Measurements from ENCODE around the gene ZNF408.
"Not testable (repeated sequence)": the region's sequence is repeated elsewhere in the genome, so short reads cannot be mapped to it uniquely, and the experiment has no call there.

The ZNF408 gene

DNA sequence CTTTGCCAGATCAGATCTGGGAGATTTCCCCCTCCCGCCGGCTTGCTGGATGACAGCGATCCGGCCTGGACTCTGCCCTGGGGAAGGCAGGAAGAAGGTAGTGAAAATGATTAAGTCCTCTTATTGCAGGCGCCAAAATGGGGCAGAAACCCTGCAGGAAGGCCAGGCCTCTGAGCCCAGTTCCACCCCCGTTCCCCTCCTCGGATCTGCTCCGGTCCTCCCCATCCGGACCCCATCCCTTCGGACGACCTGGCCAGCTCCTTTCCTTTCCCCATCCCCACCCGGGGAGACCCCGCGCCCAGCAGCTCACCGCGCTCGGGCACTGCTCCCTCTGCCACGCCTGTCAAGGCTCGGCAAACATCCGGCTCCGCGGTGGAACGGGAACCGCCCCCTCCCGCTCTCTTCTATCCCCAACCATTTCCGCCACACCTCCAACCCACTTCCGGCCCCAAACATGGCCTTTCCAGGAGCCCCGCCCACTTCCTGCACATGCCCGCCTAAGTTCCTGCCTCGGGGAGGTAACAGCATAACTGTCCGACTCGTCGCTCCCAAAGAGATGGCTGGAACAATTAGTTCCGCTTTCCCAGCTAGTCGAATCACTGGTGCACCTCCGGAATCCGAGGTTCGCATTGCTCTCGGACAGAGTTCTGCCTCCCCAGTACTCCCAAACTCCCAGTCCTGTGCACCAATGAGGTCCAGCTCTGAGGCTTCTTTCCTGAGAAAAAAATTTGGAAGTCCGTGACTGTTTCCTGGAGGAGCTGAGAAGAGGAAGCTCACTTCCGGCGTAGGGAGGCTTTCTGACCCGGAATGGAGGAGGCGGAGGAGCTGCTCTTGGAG is at the start of gene ZNF408, which contains the start of gene ARHGAP1:
TSS of gene ZNF408 (plus strand) at position 791 of the 837 bp plus-strand sequence. CDS start at position 808, 17 bp downstream.
TSS of gene ARHGAP1 (minus strand) at position 379 of the 837 bp plus-strand sequence. CDS start 4,512 bp downstream, outside the sequence.
- DNase-seq (ENCODE audit: low read depth): peak; percentile 98

DNA sequence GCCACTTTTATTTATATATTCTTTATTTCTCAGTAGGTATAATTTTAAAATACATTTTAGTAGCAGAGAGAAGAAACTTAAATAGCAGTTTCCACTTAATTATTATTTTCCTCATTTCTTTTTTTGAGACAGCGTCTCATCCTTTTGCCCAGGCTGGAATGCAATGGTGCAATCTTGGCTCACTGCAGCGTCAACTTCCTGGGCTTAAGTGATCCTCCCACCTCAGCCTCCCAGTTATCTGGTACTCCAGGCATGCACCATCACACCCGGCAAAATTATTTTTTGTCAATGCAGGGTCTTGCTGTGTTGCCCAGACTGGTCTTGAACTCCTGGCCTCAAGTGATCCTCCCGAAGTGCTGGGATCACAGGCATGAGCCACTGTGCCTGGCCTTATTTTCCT is 45.2 kb upstream of the ZNF408 start:
- DNase-seq (ENCODE audit: low read depth): no peak

DNA sequence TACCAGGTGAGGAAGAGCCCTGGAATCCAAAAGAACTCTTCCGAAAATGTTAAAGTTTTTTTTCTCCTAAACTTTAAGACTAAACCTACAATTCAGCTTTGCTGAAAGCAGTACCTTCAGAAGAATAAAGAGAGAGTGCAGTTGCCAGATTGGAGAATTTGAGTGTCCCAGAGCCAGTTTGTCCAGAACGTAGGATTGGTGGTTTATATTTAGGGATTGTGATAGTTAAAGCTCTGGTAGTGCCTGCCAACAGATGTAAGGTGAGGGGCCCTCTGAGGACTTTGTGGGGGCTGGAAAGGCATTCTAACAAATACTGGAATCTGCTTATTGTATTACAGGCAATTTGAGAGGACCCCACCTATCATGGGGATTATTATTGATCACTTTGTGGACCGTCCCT is 43.6 kb upstream of the ZNF408 start:
- no peak for DNase-seq (ENCODE audit: low read depth)

DNA sequence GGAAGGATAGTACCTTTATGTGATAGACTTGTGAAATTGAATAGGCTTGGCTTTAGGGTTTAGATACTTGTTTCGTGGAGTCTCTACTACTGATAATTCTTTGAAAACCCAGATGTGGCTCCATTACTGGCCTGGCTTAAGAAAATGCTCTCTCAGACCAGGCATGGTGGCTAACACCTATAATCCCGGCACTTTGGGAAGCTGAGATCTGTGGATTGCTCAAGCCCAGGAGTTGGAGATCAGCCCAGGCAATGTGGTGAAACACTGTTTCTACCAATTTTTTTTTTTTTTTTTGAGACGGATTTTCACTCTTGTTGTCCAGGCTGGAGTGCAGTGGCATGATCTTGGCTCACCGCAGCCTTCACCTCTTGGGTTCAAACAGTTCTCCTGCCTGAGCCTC is 42.6 kb upstream of the ZNF408 start:
- no peak for DNase-seq (ENCODE audit: low read depth)

DNA sequence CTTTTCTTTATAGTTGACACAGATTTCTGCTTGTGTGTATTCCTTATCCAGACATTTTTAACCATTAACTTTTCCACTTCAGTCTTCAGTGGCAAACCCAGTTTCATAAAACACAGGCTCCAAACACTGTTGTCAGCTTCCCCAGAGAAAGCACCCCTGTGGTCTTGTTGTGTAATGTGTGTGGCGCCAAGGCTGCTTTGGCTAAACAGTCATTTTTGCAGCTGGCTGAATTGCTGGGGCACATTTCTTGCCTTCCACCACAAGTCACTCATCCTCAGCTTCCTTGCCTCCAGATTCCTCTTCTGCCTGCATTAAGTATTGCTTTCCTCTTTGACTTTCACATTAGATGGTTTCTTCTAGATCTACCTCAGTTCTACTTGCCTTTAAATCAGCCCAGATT is 40.9 kb upstream of the ZNF408 start:
- no peak for DNase-seq (ENCODE audit: low read depth)

DNA sequence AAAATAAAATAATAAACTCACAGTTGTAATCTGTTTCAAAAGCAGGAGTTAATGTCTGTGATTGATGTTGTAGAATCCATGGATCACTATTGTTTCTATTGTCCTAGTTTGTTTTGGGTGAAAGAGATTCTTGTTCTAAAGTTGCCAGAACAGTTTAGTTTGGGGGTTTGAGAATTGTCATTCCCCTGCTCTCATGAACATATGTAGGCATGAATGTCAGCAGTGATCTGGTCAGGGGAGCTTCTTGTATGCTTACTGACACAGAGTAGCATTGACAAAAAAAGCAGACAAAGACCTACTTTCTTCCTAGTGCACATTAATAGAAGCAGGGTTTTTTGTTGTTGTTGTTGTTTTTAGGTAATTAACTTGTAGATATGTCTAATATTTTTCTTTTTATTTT is 39.0 kb upstream of the ZNF408 start:
- no peak for DNase-seq (ENCODE audit: low read depth)

DNA sequence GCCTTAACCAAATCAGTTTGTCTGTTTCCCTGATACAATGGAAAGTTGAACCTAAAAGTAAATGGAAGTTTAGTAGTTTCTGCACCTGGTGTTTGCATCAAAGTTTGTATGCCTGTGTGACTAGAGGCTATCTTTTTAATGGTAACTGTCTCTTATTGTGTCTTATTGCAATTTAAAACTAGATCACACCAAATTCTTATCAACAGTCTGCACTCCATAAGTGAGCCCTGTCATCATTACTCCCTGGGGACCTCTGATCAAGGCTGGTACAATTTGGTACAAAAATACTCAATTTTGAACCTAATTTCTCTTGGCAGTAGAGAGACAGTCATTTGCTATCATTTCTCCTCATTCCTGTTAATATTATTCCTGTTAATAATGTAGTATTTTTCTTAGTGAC is 38.5 kb upstream of the ZNF408 start:
- no peak for DNase-seq (ENCODE audit: low read depth)

DNA sequence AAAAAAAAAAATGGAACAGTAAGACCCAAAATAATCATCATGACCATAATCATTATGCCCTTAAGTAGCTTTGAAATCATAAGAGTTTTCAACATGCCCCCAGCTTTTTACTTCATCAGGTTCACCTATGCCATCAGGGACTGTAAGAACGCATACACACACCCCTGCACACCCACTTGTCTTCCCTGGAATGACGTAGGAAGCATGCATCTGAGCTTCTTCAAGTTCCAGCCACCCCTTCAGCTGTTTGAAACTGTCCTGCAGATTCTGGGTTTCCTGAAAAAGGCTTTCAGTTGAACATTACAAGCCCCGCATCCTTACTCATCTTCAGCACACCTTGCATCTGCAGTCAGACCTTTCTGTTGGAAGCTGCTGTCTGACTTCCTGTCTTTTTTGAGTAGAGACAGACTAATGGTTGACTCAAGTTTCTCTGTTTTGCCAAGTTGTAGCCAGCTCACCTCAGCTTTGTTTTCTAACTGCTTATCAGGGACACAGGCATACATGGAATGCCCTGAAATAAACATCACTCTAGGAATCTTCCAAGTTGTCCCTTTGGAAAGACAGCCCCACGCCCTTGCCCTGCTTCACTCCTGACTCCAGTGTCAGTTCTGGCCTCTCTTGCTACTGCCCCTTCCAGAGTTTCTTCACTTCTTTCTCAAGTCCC is 37.4 kb upstream of the ZNF408 start:
- DNase-seq (ENCODE audit: low read depth): no peak

DNA sequence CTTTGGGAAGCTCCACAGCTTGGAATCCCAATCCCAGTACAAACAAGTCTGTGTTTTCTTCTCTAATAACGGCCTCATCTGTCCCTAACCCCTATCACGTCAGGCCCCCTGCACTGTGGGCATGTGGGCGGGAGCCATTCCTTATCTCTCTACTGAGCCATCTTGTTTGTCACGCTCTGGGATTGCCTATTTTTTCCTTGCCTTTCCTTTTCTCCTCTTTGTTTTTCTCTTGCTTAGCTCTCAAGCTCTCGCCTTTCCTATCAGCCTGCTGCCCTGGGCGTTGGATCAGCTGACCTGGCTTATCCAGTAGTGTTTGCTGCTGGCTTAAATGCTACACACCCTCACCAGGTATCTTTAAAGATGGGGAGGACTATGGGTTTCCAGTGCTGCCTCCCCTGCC is 36.2 kb upstream of the ZNF408 start:
- no peak for DNase-seq (ENCODE audit: low read depth)

DNA sequence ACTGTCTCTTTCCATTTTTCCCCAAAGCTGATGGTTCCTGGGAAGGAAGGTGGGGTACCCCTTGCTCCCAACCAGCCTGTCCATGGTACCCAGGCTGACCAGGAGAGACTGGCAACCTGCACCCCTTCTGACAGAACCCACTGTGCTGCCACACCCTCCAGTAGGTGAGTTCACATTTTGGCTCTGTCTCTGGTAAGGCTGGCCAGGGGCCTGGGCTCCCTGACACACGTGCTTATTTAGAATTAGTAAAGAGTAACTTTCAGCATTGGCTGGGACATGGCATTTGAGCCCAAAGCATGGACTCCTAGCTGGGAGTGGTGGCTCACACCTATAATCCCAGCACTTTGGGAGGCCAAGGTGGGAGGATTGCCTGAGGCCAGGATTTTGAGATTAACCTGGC is 35.5 kb upstream of the ZNF408 start:
- DNase-seq (ENCODE audit: low read depth): no peak

DNA sequence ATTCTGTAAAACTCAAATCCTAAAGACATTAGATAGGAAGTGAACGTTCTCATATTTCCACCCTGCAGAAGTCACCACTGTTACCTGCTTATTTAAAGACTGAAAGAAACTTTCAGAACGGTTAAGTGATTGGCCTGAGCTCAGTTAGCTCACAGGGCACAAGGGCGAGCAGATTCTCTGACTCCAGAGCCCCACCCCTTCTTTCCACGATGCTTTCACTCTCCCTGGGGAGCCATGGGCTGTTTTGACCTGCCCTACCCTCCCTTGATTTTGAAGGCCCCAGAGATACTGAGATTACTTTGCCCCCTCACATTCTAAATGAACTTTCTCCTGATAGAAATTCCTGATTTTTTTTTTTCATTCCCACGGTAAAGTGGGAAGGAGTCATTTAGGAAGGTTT is 34.3 kb upstream of the ZNF408 start:
- no peak for DNase-seq (ENCODE audit: low read depth)

DNA sequence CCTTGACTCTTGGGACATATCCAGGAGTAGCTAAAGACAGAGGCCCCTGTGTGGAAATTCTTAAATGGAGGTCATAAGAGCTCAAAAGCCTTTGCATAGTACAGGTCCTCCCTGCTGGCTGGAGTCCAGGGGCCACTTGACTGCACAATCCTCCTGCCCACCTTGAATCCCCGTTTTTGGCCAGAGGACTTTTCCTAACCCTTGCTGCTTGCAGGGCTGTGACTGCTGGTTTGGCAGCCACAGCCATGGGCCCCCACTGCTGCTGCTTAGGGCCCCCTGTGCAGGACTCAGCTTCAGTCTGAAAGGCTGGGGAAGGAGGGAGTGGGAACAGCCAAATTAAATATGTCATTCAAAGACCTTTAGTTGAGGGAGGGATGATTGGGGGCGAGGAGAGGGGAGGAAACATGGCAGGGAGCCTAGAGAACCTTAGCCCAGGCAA is 33.8 kb upstream of the ZNF408 start:
- no peak for DNase-seq (ENCODE audit: low read depth)

DNA sequence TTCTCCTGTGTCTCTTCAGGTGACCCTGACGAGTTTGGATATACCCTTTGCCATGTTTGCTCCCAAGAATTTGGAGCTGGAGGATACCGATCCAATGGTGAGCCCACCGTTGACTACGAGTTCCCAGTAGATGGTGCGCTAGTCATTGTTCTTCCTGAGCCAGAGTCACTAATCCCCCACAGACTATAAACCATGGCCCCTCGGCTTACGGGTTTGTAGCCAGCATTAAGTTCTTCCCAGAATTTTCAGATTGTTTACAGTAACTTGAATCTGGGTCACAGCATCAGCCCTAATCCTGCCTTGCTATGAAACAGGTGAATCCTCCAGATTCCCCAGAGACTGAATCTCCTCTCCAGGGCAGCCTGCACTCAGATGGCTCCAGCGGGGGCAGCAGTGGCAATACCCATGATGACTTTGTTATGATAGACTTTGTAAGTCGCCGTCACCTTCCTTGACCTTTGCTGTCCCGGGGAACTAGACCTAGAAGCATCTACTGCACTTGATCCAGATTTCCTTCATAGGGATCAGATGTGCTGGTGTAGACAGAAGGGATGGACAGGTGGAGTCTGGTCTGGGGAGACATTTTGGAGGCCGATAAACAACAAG is 32.2 kb upstream of the ZNF408 start:
- DNase-seq (ENCODE audit: low read depth): no peak

DNA sequence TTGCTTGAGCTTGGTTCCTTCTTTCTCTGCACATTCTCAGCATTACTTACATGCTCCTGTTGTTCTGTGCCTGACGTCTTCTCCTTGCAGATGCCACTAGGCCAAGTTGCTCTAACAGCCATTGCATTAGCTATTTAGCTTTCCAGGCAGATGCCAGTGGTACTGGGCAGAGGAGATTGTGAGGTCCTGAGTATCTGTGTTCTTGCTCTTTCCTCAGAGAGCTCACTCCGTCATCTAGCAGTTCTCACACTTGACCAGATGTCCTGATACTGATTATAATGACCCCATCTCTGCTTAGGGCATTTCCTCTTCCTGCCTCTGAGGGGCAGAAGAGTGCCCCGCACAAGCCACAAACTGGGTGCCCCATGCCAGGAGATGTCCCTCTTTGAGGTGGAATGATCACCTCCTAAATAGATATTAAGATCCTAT is 31.1 kb upstream of the ZNF408 start:
- DNase-seq (ENCODE audit: low read depth): no peak

DNA sequence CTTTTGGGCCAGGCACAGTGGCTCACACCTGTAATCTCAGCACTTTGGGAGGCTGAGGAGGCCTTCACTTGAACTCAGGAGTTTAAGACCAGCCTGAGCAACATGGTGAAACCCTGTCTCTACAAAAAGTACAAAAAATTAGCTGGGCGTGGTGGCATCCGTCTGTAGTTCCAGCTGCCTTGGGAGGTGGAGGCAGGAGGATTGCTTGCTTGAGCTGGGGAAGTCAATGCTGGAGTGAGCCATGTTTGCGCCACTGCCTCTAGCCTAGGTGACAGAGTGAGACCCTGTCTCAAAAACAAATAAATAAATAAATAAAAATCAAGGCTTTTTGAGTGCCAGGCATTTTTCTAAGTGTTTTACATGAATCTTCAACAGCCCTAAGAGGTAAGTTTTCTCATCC is 30.3 kb upstream of the ZNF408 start:
- not testable (repeated sequence) for DNase-seq (ENCODE audit: low read depth)

DNA sequence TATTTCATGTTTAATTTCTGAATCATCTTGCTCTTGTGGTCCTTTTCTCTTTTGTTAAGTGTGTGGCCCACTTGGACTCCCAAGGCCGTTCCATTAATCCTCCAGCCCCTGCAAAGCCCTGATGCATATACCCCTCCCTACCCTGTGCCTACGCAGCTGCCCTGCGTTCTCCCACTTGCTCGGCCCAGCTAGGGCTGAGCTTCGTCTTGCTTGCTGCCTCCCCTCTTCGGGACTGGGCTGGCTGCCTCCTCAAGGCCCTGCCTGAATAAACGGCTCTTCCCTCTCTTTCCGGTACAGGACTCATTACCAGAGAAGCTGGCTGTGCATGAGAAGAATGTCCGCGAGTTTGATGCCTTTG is 28.9 kb upstream of the ZNF408 start:
- no peak for DNase-seq (ENCODE audit: low read depth)

DNA sequence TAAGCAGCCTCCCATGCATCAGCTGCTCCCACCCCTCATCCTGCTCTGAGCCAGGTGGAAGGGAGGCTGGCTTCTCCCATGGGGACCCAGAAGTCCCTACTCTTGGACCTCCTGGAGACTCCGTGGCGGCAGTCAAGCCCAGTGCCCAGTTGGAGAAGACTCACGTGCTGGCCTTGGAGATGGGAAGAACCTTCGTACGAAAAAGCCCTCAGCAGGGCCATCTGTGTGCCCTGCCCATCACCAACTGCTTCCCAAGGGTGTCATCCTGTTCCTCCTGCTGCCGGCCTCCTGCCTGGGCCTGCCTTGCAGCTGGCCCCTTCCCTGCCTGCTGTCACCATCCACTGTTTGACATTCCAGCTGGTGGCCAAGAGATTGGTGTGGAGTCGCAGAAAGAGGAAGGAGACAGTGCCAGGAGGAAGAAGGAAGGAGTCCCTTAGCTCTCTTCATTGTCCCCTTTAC is 28.4 kb upstream of the ZNF408 start:
- DNase-seq (ENCODE audit: low read depth): no peak

DNA sequence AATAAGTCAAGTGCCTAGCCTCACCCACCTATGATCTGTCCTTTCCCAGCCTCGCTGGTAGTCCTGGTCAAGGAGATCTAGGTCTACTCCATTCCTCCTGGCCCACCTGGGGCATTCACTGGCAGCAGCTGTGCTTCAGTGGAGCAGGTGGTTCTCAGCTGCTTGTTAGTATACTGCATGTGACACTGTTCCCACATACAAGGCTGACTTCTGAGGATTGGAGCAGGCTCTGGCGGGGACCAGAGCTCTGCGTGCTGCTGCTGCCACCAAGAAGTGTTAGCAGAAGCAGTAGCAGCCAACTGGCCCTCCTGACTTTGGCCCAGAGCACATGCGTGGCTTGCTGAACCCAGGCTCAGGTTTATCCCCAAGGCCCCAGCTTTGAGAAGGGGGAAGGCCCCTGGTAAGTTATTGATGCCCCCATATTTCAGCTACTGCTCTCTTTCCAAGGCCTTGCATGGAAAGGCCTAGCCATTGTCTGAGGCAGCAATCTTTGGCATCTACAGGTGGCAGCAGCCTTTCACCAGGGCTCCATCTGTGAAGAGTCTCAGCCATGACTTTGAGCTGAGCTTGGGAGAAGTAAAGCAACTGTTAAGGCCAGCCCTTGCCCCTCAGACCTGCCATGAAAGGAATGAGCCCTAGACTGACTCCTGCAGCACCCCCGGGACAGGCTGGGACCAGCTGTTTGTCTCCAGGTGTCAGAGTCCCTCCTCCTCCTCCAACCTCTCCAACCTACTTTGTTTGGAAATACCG is 26.9 kb upstream of the ZNF408 start:
- no peak for DNase-seq (ENCODE audit: low read depth)

DNA sequence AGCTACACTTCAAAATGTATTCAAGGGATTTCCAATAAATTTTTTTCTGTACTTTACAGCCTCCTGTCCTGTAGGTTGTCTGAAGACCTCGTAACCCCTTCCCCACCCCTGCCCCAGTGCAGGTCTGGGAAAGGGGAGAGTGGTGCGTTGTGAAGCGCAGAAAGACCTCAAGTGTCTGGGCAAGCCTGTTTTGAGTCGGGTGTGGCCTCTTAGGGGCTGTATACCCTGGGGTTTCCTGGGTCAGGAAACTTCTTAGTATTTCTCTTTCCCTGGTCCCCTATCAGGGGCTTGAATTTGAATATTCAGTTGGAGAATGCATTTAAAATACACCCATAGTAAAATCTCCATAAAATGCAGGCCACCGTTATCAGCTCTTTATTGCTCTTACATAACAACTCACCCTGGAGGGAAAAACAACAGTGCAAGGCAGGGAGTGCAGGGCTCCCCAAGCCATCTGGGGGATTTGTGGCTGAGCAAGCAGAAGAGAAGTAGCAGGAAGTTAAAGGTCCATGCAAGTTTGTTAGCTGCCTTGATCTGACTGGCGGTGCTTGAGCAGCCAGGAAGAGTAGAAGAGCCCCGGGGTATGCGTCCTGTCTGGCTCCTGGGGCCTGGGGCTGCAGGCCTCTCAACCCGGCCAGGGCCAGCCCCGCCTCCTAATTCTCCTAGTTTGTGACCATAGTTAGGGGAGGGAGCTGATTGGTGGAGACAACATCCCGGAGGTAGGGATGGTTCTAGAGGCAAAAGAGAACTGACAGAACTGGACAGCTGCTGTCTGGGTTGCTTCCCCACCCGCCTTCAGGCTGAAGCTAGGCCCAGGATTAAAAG is 26.2 kb upstream of the ZNF408 start:
- no peak for DNase-seq (ENCODE audit: low read depth)

DNA sequence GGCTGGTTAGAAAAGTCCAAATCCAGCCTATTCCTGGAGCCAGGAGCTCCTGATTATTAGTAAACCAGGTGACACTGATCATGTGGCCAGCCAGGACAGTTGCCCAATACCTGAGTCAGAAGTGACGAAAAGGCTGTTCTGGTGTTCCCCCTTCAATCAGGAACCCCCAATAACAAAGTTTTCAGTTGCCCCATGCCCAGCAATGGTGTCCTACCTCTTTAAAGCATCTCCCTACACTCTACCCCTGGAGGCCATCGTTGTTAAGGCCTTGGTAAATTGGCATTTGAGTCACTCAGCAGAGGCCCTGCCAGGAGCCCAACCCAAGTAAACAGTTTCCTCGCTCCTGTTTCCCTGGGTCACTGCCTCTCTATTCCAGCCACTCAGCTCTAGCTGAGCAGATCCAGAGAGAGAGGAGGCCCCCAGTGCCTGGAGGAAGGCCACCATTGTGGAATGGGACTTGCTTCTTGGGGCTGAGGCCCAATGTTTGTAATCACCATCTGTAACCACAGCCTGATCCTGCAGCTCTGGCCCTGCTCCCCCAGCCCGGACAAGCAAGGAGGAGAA is 25.5 kb upstream of the ZNF408 start:
- no peak for DNase-seq (ENCODE audit: low read depth)

DNA sequence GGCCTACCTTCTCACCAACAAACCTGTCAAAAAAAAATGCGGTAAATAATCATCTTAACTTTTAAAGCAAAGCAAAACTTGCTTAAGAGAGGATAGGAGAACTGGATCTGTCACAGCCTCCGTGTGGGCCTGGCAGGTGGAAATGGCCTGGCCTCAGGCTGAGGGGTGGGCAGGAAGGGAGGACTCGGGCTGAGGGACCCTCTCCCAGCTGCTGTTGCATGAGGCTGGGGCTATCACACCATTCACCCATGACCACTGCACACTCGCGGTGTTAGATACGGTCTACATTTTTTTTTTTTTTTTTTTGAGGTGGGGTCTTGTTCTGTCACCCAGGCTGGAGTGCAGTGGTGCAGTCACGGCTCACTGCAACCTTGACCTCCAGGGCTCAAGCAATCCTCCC is 24.9 kb upstream of the ZNF408 start:
- no peak for DNase-seq (ENCODE audit: low read depth)

Data from stimulated activated CD8-positive, alpha-beta memory T cell treated with anti-CD3 and anti-CD28 coated beads, Interleukin-12 subunit alpha, Interleukin-12 subunit beta, amount 100 ng/mL, for 4 hours (primary cell).